Testis (tissue), 3 donors: ENCODE measurements around the gene DRC3. TPM values are rescaled to one million over a fixed set of nuclear protein-coding genes. Genes with fewer than 3 reads are reported as not detected.

Experiments used
- DNase-seq: peaks from one replicate; pipeline ENCODE4 v3.0.0-alpha.2; 2019
- H3K27ac ChIP-seq, 2 donors: fragments of 200-600 bp; sonication (generic); one replicate each; pipeline ENCODE4 v1.5.1; 2019
- H3K27me3 ChIP-seq: fragments of 200-600 bp; sonication (generic); one replicate; pipeline ENCODE4 v1.5.1; 2019
- H3K36me3 ChIP-seq: fragments of 200-600 bp; sonication (generic); one replicate; pipeline ENCODE4 v1.5.1; 2017; ENCODE audit warnings: low read depth; ENCODE audit errors: missing control alignments
- H3K4me1 ChIP-seq: fragments of 200-600 bp; sonication (generic); one replicate; pipeline ENCODE4 v1.5.1; 2019
- H3K4me3 ChIP-seq, 2 donors: fragments of 200-600 bp; sonication (generic); one replicate each; pipeline ENCODE4 v1.5.1; 2017 to 2019
- H3K9me3 ChIP-seq: fragments of 200-600 bp; sonication (generic); one replicate; pipeline ENCODE4 v1.5.1; 2017
- CTCF ChIP-seq, 3 experiments: fragments of 450-650 bp in 2 of 3; fragments of 200-600 bp in 1 of 3; sonication (generic) in 1 of 3; IDR thresholded peaks; one replicate each; pipeline ENCODE4 v1.5.1; 2016 to 2019; ENCODE audit warnings: antibody characterized with exemption in 3 of 3, mild to moderate bottlenecking in 2 of 3, moderate library complexity in 1 of 3
- POLR2A ChIP-seq: fragments of 450-650 bp; IDR thresholded peaks from one replicate; pipeline ENCODE4 v1.6.1; 2017; ENCODE audit warnings: antibody characterized with exemption, mild to moderate bottlenecking, moderate library complexity
- WGBS, 2 donors: methylation state at CpG; one replicate each; pipeline ENCODE4 v1.1.5; 2018; 5-methylcytosine and 5-hydroxymethylcytosine counted together
- intact Hi-C: fragments of 100-400 bp; cut with DNase I; formaldehyde crosslinking; loops from one replicate; pipeline ENCODE4 v1.15.1; 2023; ENCODE audit warnings: low total_unique reads
- polyA plus RNA-seq: library from polyadenylated mRNA; stranded (reverse); fragments of 350-450 nt; fragmentation: Illumina TruSeq; extraction: RNeasy Lipid Tissue Mini Kit (QIAGEN cat#74804); gene quantifications from one replicate; pipeline ENCODE4 v1.2.3, GENCODE V29; 2014; ENCODE audit warnings: low read depth, low replicate concordance; ENCODE audit not compliant: insufficient read depth
- total RNA-seq, 2 donors: library from RNA; depleted of rRNA; stranded (reverse); fragments of >200 nt; gene quantifications; one replicate each; pipeline ENCODE4 v1.2.3, GENCODE V29; 2016

DRC3 gene
- total and polyA plus RNA-seq, 3 donors from 2014 or later, result 21.6 to 57.4 (median 22.1) TPM

- 88 to 90% methylated on average over 3 of the region's 3 CpGs for WGBS, 2 donors
- Histone ChIP-seq H3K4me1 (peaks cover 3% of the 10 kb centered on the region), H3K27ac (no peak overlapping the region), H3K4me3 (no peak overlapping the region), H3K27me3 (no peaks in the 10 kb centered on the region), H3K36me3 (no peaks in the 10 kb centered on the region), H3K9me3 (no peaks in the 10 kb centered on the region)
- no peak for DNase-seq
- intact Hi-C loops, result no loop called here
- TF ChIP-seq POLR2A (no peak), CTCF (IDR thresholded peaks at IDR 0.05) (no peak)
Measured at GRCh38 chr17:18045691-18046350, 73.2 kb downstream of the DRC3 start.

DNA sequence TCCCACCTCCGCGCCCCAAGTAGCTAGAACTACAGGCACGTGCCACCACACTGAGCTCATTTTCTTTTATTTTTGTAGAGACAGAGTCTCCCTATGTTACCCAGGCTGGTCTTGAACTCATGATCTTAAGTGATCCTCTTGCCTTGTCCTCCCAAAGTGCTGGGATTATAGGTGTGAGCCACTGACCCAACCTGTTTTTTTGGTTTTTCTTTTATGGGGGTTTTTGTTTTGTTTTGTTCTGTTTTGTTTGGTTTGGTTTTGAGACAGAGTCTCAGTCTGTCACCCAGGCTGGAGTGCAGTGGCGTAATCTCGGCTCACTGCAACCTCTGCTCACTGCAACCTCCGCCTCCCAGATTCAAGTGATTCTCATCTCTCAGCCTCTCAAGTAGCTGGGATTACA lies 82.9 kb downstream of the DRC3 start:
- TF ChIP-seq POLR2A, result no peak
- no peak for TF ChIP-seq CTCF (IDR thresholded peaks at IDR 0.05)
- no peaks in the 10 kb centered on the region for H3K36me3 ChIP-seq
- no peaks in the 10 kb centered on the region for H3K9me3 ChIP-seq
- no peak overlapping the region for H3K27ac ChIP-seq
- H3K4me3 ChIP-seq, result no peak overlapping the region
- 91 to 94% methylated on average over 6 of the region's 6 CpGs for WGBS, 2 donors
- intact Hi-C loops, result no loop called here
- no peak for DNase-seq
- H3K4me1 ChIP-seq, result no peaks in the 10 kb centered on the region
- H3K27me3 ChIP-seq, result no peaks in the 10 kb centered on the region

GRCh38 chr17:18056214-18056613 lies 83.6 kb downstream of the DRC3 start:
- H3K27me3 ChIP-seq, result no peaks in the 10 kb centered on the region
- H3K4me1 ChIP-seq, result no peaks in the 10 kb centered on the region
- 87 to 97% methylated on average over 3 of the region's 3 CpGs for WGBS, 2 donors
- TF ChIP-seq POLR2A (no peak), CTCF (IDR thresholded peaks at IDR 0.05) (no peak)
- no peak overlapping the region for H3K27ac ChIP-seq
- intact Hi-C loops, result no loop called here
- no peak overlapping the region for H3K4me3 ChIP-seq
- H3K9me3 ChIP-seq, result no peaks in the 10 kb centered on the region
- no peaks in the 10 kb centered on the region for H3K36me3 ChIP-seq
- DNase-seq, result no peak

- TF ChIP-seq CTCF (IDR thresholded peaks at IDR 0.05) (no peak), POLR2A (no peak)
- no peaks in the 10 kb centered on the region for H3K9me3 ChIP-seq
- no peaks in the 10 kb centered on the region for H3K36me3 ChIP-seq
- no peaks in the 10 kb centered on the region for H3K4me1 ChIP-seq
- H3K27ac ChIP-seq, result no peak overlapping the region
- intact Hi-C loops, result no loop called here
- no peak overlapping the region for H3K4me3 ChIP-seq
- DNase-seq, result no peak
- WGBS, 2 donors, result 83 to 86% methylated on average over 5 of the region's 5 CpGs
- H3K27me3 ChIP-seq, result no peaks in the 10 kb centered on the region
Measured at GRCh38 chr17:18059283-18059682, 86.6 kb downstream of the DRC3 start.

DNA sequence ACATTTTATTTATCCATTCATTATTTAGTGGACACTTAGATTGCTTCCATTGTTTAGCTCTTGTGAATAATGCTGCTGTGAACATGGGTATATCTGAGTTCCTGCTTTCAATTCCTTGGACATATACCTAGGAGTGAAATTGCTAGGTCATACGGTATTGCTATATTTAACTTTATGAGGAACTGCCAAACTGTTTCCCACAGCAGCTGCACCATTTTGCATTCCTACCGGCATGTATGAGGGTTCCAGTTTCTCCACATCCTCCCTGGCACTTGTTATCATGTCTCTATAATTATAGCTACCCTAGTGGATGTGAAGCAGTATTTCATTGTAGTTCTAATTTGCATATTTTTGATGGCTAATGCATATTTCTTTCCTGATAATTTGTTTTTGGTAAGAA lies 91.4 kb downstream of the DRC3 start:
- 80 to 86% methylated on average over 2 of the region's 2 CpGs for WGBS, 2 donors
- no peak for DNase-seq
- H3K4me3 ChIP-seq, result no peak overlapping the region
- H3K36me3 ChIP-seq, result no peaks in the 10 kb centered on the region
- TF ChIP-seq POLR2A, result no peak
- no peak for TF ChIP-seq CTCF (IDR thresholded peaks at IDR 0.05)
- H3K27ac ChIP-seq, result no peak overlapping the region
- no peaks in the 10 kb centered on the region for H3K27me3 ChIP-seq
- H3K4me1 ChIP-seq, result no peaks in the 10 kb centered on the region
- H3K9me3 ChIP-seq, result no peaks in the 10 kb centered on the region
- intact Hi-C loops, result no loop called here
